AG04450 (cell line): Measurements from ENCODE around the gene PTPN22. TPM values are rescaled to one million over a fixed set of nuclear protein-coding genes. Genes with fewer than 3 reads are reported as not detected.

Experiments used
- CTCF ChIA-PET: fragments of 300-600, 350-600 bp; formaldehyde crosslinking; extraction: SDS; loops from one replicate; lab custom pipeline; 2022; ENCODE audit warnings: antibody characterized with exemption, inconsistent platforms; lab: Charles Lee
- POLR2A ChIA-PET: fragments of 350-600 bp; formaldehyde crosslinking; extraction: SDS; loops from one replicate; lab custom pipeline; 2021; ENCODE audit warnings: antibody characterized with exemption, inconsistent platforms; lab: Yijun Ruan, JAX
- DNase-seq: peaks from one replicate; pipeline ENCODE4 v3.0.0-alpha.2; 2011; ENCODE audit warnings: low read depth, low spot score
- H3K27ac ChIP-seq: one replicate; pipeline ENCODE4 v1.5.1; 2012; ENCODE audit warnings: low read depth, low read length, control low read depth
- H3K27me3 ChIP-seq: one replicate; pipeline ENCODE4 v1.6.0; 2012; ENCODE audit warnings: low read length; ENCODE audit not compliant: control insufficient read depth, insufficient read depth
- H3K4me3 ChIP-seq: 2 replicates; pipeline ENCODE4 v1.5.1; 2011; ENCODE audit warnings: mild to moderate bottlenecking, low read depth, low read length, control low read depth
- H3K9me3 ChIP-seq: 2 replicates; pipeline ENCODE4 v1.5.1; 2012; ENCODE audit warnings: low read length; ENCODE audit not compliant: control insufficient read depth, insufficient read depth
- CTCF ChIP-seq: IDR thresholded peaks from 2 replicates; pipeline ENCODE4 v1.5.1; 2011; ENCODE audit warnings: low read depth, low read length, control low read depth, inconsistent platforms
- polyA plus RNA-seq: library from polyadenylated mRNA; depleted of rRNA; stranded (reverse); fragments of >200 nt; gene quantifications from 2 replicates; pipeline ENCODE4 v1.2.3, GENCODE V29; 2011

PTPN22 gene
- polyA plus RNA-seq, 1 experiment, result 0.17 TPM

- H3K27ac ChIP-seq, result no peak overlapping the region
- no peaks in the 10 kb centered on the region for H3K9me3 ChIP-seq
- ChIA-PET POLR2A (interaction anchor here (0.6 kb wide), 1 partner anchor 11 kb away, joined by 3 read pairs; no protein-coding TSS in a partner anchor), CTCF (no interaction called here)
- no peak overlapping the region for H3K4me3 ChIP-seq
- TF ChIP-seq CTCF, result no peak
- no peak for DNase-seq
- no peaks in the 10 kb centered on the region for H3K27me3 ChIP-seq
These were observed 42.6 kb upstream of the PTPN22 start for GRCh38 chr1:113913887-113914664.

- H3K27me3 ChIP-seq, result no peaks in the 10 kb centered on the region
- no peaks in the 10 kb centered on the region for H3K9me3 ChIP-seq
- CTCF ChIA-PET, result interaction anchor here (0.9 to 1.2 kb wide), 4 partner anchors 17 to 432 kb away, joined by 3 to 5 read pairs (median 3); no protein-coding TSS in a partner anchor
- no peak overlapping the region for H3K4me3 ChIP-seq
- POLR2A ChIA-PET, result interaction anchor here (1.2 to 1.7 kb wide), 3 partner anchors 8 to 17 kb away, joined by 4 to 8 read pairs (median 4); partner anchors contain the start of genes AP4B1, DCLRE1B and HIPK1
- peak overlapping the region; percentile 43 for H3K27ac ChIP-seq
- DNase-seq, result no peak
- TF ChIP-seq CTCF, result no peak
These were observed 41.8 kb upstream of the PTPN22 start for GRCh38 chr1:113913312-113913668.

- H3K27ac ChIP-seq, result peak overlapping the region; percentile 43
- no peak overlapping the region for H3K4me3 ChIP-seq
- DNase-seq, result peak; percentile 69
- ChIA-PET POLR2A (interaction anchor here (0.6 to 1.7 kb wide), 4 partner anchors 8 to 243 kb away, joined by 3 to 8 read pairs (median 4); partner anchors contain the start of genes AP4B1, DCLRE1B and HIPK1), CTCF (interaction anchor here (0.9 to 1.2 kb wide), 4 partner anchors 18 to 433 kb away, joined by 3 to 5 read pairs (median 3); no protein-coding TSS in a partner anchor)
- no peak for TF ChIP-seq CTCF
- no peaks in the 10 kb centered on the region for H3K9me3 ChIP-seq
- no peaks in the 10 kb centered on the region for H3K27me3 ChIP-seq
These were observed 41.2 kb upstream of the PTPN22 start for GRCh38 chr1:113912594-113913311.

GRCh38 chr1:113905435-113905861 lies 33.9 kb upstream of the PTPN22 start:
- H3K27me3 ChIP-seq, result no peaks in the 10 kb centered on the region
- no peak for DNase-seq
- TF ChIP-seq CTCF, result no peak
- POLR2A ChIA-PET, result interaction anchor here (1.3 to 3.9 kb wide), 3 partner anchors 8 to 93 kb away, joined by 4 to 54 read pairs (median 8); partner anchors contain the start of genes HIPK1 and RSBN1
- CTCF ChIA-PET, result interaction anchor here (0.6 to 3.7 kb wide), 6 partner anchors 12 to 764 kb away, joined by 3 to 27 read pairs (median 4); partner anchors contain the start of gene HIPK1
- H3K9me3 ChIP-seq, result no peaks in the 10 kb centered on the region
- no peak overlapping the region for H3K27ac ChIP-seq
- peak overlapping the region; percentile 85 for H3K4me3 ChIP-seq
